Lung (tissue), 12 donors: ENCODE results near the gene SPATC1L. TPM values are rescaled to one million over a fixed set of nuclear protein-coding genes. Genes with fewer than 3 reads are reported as not detected.

Source experiments
- ATAC-seq: fragments of 200-7000 bp; cut with Tn5 transposase; one replicate; pipeline ENCODE4 v1.9.1; 2020; ENCODE audit warnings: moderate number of reproducible peaks; ENCODE audit not compliant: insufficient read depth, low FRiP score
- DNase-seq, 3 donors: peaks; one replicate each; pipeline ENCODE4 v3.0.0-alpha.2; 2013 to 2017
- H3K27ac ChIP-seq, 2 donors: one replicate each; pipeline ENCODE4 v1.5.1; 2013; ENCODE audit warnings: mild to moderate bottlenecking in 2 of 2, moderate library complexity in 2 of 2, control low read depth in 1 of 2, inconsistent platforms in 1 of 2, low read depth in 1 of 2, low read length in 1 of 2
- H3K27me3 ChIP-seq, 3 donors: one replicate each; pipeline ENCODE4 v1.5.1; 2013; ENCODE audit warnings: low read length in 2 of 3; ENCODE audit not compliant: control insufficient read depth in 3 of 3, insufficient read depth in 3 of 3
- H3K36me3 ChIP-seq, 4 donors: one replicate each; pipeline ENCODE4 v1.5.1; 2013; ENCODE audit warnings: low read length in 4 of 4, mild to moderate bottlenecking in 1 of 4, moderate library complexity in 1 of 4; ENCODE audit not compliant: control insufficient read depth in 4 of 4, insufficient read depth in 4 of 4
- H3K4me1 ChIP-seq, 5 donors: one replicate each; pipeline ENCODE4 v1.5.1; 2013; ENCODE audit warnings: low read length in 5 of 5, mild to moderate bottlenecking in 2 of 5, moderate library complexity in 1 of 5; ENCODE audit not compliant: control insufficient read depth in 5 of 5, insufficient read depth in 5 of 5
- H3K4me3 ChIP-seq: one replicate; pipeline ENCODE4 v1.5.1; 2013; ENCODE audit warnings: mild to moderate bottlenecking, control low read depth, moderate library complexity
- H3K9ac ChIP-seq, 2 donors: one replicate each; pipeline ENCODE4 v1.5.1; 2013; ENCODE audit warnings: low read length in 2 of 2, control low read depth in 1 of 2; ENCODE audit not compliant: insufficient read depth in 1 of 2
- H3K9me3 ChIP-seq, 4 donors: one replicate each; pipeline ENCODE4 v1.5.1; 2013; ENCODE audit warnings: low read length in 3 of 4, mild to moderate bottlenecking in 1 of 4, moderate library complexity in 1 of 4; ENCODE audit not compliant: control insufficient read depth in 4 of 4, insufficient read depth in 3 of 4
- CTCF ChIP-seq: IDR thresholded peaks from 2 replicates; pipeline ENCODE4 v1.5.1; 2012; ENCODE audit warnings: mild to moderate bottlenecking; ENCODE audit errors: control extremely low read depth, extremely low read depth
- WGBS, 2 donors: extraction: QIAGEN DNeasy Blood & Tissue Kit; methylation state at CpG; one replicate each; pipeline ENCODE4 v1.1.7; 2013; 5-methylcytosine and 5-hydroxymethylcytosine counted together
- polyA plus RNA-seq, 2 donors: library from polyadenylated mRNA; stranded (reverse); fragments of 200-250 nt; gene quantifications; one replicate each; pipeline ENCODE4 v1.2.1, GENCODE V29; 2013
- total RNA-seq, 2 donors: library from RNA; depleted of rRNA in 1 of 2; stranded (reverse); fragments of >200 nt in 1 of 2; gene quantifications; one replicate each; pipeline ENCODE4 v1.2.1, GENCODE V29; 2014 to 2021
- donor health status: control.
- donor health status: control.
- donor health status: Bipolar disorder and iron deficiency.
- donor health status: healthy.
- donor health status: DM: yes; HTN: yes; CAD: no.

The SPATC1L gene
- total and polyA plus RNA-seq, 4 donors: 6.6 to 15.6 (median 11.0) TPM

GRCh38 chr21:46128933-46129571 is 55.2 kb downstream of the SPATC1L start:
- 91% methylated on average over 45 of the region's 45 CpGs for WGBS, 2 donors
- no peak for ATAC-seq
- H3K4me1 ChIP-seq: no peaks in the 10 kb centered on the region
- H3K9ac ChIP-seq: no peak overlapping the region
- no peak for TF ChIP-seq CTCF
- H3K9me3 ChIP-seq: no peaks in the 10 kb centered on the region
- DNase-seq: no peak
- peak overlapping the region in 1 of 2 donors; percentile 30 for H3K27ac ChIP-seq
- H3K36me3 ChIP-seq: peaks cover 0 to 21% (median 5%) of the 10 kb centered on the region in 4 donors
- H3K27me3 ChIP-seq: no peaks in the 10 kb centered on the region
- H3K4me3 ChIP-seq: no peak overlapping the region

GRCh38 chr21:46128106-46128932 is 55.9 kb downstream of the SPATC1L start:
- no peak for TF ChIP-seq CTCF
- Histone ChIP-seq H3K9me3 (no peaks in the 10 kb centered on the region), H3K9ac (no peak overlapping the region), H3K27me3 (no peaks in the 10 kb centered on the region), H3K4me1 (no peaks in the 10 kb centered on the region), H3K27ac (peak overlapping the region in 1 of 2 donors; percentile 30), H3K36me3 (peaks cover 0 to 21% (median 8%) of the 10 kb centered on the region in 4 donors), H3K4me3 (no peak overlapping the region)
- peak in 2 of 3 donors; percentile 28 to 39 for DNase-seq
- ATAC-seq: no peak
- 76 to 86% methylated on average over 23 of the region's 23 CpGs for WGBS, 2 donors

GRCh38 chr21:46127239-46128105 is 56.8 kb downstream of the SPATC1L start:
- peak in 1 of 3 donors; percentile 12 for DNase-seq
- 89 to 93% methylated on average over 40 of the region's 40 CpGs for WGBS, 2 donors
- no peak for ATAC-seq
- H3K4me3 ChIP-seq: no peak overlapping the region
- no peaks in the 10 kb centered on the region for H3K27me3 ChIP-seq
- no peak for TF ChIP-seq CTCF
- H3K4me1 ChIP-seq: no peaks in the 10 kb centered on the region
- H3K36me3 ChIP-seq: peaks cover 0 to 24% (median 10%) of the 10 kb centered on the region in 4 donors
- H3K9ac ChIP-seq: no peak overlapping the region
- H3K9me3 ChIP-seq: no peaks in the 10 kb centered on the region
- H3K27ac ChIP-seq: no peak overlapping the region
